AG09319 (cell line): ENCODE results near the gene SFMBT2.

ENCODE experiments used
- DNase-seq: peaks from one replicate; pipeline ENCODE4 v3.0.0-alpha.2; 2010; ENCODE audit warnings: low read depth; ENCODE audit errors: extremely low read depth
- TF ChIP-seq, protein P1 (sequence below): IDR thresholded peaks from 2 replicates; pipeline ENCODE4 v1.5.1; 2011; ENCODE audit warnings: low read depth, mild to moderate bottlenecking, inconsistent platforms, low read length, moderate library complexity

Gene SFMBT2

DNA sequence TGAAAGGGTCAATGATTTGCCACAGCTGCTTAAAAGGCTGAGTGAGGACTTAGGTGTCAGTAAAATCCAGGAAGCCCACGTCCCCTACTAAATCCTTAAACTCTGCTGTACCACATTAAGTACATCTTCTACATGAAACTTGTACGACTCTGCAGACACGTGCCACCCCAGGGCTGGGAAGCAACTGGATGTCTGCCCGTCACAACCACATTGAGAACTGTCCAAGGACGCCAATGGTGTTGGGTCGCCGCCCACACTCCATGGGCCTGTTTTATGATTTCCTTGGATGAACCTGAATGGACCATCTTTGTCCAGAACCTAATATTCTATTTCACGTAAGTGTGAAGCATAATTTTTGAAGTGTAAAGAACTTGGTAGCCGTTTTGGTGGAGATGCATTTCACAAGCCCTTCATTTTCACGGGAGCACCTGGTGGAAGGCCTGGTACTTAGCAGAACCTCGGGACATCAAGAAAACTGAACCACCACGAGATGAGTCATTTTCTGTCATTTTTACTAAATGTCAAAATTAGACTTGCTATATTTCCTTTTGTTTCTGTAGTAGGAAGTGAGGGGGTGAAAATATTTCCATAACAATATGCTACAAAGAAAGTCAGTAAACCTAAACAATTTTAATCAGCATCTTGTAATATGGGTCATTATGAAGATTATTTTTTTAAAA is 134.9 kb downstream of the SFMBT2 start:
- TF ChIP-seq, protein P1, sequence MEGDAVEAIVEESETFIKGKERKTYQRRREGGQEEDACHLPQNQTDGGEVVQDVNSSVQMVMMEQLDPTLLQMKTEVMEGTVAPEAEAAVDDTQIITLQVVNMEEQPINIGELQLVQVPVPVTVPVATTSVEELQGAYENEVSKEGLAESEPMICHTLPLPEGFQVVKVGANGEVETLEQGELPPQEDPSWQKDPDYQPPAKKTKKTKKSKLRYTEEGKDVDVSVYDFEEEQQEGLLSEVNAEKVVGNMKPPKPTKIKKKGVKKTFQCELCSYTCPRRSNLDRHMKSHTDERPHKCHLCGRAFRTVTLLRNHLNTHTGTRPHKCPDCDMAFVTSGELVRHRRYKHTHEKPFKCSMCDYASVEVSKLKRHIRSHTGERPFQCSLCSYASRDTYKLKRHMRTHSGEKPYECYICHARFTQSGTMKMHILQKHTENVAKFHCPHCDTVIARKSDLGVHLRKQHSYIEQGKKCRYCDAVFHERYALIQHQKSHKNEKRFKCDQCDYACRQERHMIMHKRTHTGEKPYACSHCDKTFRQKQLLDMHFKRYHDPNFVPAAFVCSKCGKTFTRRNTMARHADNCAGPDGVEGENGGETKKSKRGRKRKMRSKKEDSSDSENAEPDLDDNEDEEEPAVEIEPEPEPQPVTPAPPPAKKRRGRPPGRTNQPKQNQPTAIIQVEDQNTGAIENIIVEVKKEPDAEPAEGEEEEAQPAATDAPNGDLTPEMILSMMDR = no peak
- no peak for DNase-seq

GRCh38 chr10:7274293-7274692 is 136.5 kb downstream of the SFMBT2 start:
- TF ChIP-seq, protein P1 = no peak
- no peak for DNase-seq

GRCh38 chr10:7272008-7272407 is 138.8 kb downstream of the SFMBT2 start:
- TF ChIP-seq, protein P1 = no peak

DNA sequence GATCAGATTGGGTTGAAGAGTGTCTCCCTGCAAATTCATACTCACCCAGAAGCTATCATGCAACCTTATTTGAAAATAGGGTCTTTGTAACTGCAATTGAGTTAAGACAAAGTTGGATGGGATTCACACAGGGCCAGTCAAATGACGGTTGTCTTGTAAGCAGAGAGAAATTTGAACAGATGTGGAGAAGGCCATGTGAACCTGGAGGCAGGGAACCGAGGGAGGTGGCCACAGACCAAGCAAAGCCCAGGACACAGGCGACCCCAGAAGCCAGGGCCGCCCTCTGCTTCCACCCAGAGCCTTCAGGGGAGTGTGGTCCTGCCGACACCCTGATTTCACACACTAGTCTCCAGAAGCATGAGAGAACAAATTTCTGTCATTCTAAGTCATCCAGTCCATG is 140.8 kb downstream of the SFMBT2 start:
- TF ChIP-seq, protein P1 = no peak
- DNase-seq = no peak

More at GRCh38 chr10:7272008-7272407, 138.8 kb downstream of the SFMBT2 start:
- no peak for DNase-seq

DNA sequence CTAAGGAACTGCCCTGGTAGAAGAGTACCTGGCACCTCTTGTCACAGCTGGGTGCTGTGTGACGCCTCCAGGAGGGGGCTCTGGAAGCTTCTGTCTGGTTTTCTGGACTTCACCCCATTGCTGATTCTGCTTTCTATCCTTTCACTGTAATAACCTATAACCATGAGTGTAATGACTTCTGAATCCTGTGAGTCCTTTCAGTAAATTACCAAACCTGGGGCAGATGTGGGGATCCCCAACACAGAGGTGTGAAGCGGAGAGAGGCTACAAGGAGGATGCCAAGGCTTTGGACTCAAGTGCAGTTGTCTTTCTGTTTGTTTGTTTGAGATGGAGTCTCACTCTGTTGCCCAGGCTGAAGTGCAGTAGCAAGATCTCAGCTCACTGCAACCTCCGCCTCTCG is 143.7 kb downstream of the SFMBT2 start:
- no peak for DNase-seq
- TF ChIP-seq, protein P1 = no peak

DNA sequence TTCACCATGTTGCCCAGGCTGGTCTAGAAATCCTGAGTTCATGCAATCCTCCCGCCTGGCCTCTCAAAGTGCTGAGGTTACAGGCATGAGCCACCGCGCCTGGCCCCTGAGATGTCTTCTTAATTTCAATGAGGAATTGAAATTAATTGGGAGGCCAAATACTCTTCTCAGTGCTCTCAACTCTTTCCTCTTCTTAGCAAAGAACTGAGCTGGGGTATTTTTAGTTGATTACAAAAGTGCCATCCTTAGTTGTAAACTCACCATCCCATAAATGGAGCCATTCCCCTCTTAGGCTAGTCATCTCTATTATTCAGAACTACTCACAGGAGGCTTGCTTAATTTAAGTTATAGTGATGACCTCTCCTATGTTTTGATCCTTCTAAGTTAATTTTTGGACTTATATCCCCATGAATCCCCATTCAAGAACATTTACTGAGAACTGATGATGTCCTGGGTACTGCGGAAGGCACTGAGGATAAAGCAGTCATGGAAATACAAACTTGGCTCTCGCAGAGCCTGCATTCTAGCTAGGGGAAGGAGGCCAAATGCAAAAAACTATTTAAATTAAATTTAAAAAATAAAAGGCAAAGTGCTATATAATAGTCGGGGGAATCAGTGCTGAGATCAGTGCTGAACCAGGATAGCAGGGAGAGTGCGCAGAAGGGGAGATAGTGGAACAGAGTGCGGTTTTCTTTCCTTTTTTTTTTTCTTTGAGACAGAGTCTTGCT is 145.3 kb downstream of the SFMBT2 start:
- TF ChIP-seq, protein P1 = no peak
- no peak for DNase-seq

DNA sequence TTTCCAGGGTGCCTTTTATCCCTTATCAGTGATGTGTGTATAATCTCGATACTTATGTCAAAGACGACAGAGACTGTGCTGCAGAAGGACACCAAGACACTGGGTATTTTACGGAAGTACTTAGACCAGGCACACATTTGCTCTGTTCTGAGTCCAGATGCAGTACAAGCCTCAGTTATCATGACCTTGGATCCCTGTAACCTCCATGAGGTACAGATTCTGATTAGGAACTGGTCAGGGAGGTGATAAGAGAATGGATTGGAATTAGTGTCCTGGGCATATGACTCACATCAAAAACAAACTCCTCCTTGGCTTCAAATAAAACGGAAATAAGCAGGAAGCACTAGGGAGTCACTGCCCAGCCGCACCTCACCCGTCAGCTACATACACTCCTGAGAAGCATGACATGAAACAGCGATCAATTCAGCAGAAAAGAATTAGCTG is 146.5 kb downstream of the SFMBT2 start:
- TF ChIP-seq, protein P1 = no peak
- DNase-seq = no peak
